Spleen (tissue), 11 donors: ENCODE data around the gene TCTN1. TPM values are rescaled to one million over a fixed set of nuclear protein-coding genes. Genes with fewer than 3 reads are reported as not detected.

Source experiments
- DNase-seq: peaks from one replicate; pipeline ENCODE4 v3.0.0-alpha.2; 2020
- H3K27ac ChIP-seq, 8 donors: fragments of 200-600 bp; sonication (generic) in 7 of 8; 1 replicate in 4 of 8; 2 replicates in 4 of 8; pipeline versions ENCODE4 v1.5.0 to v1.8.0; 2016 to 2021; ENCODE audit warnings: inconsistent platforms in 4 of 8, mild to moderate bottlenecking in 4 of 8, moderate library complexity in 1 of 8
- H3K27me3 ChIP-seq, 7 donors: fragments of 200-600 bp; sonication (generic) in 6 of 7; replicated peaks in 1 of 7; 1 replicate in 4 of 7; 2 replicates in 3 of 7; pipeline versions ENCODE4 v1.5.0 to v1.8.0; 2016 to 2021; ENCODE audit warnings: inconsistent platforms in 3 of 7, mild to moderate bottlenecking in 1 of 7
- H3K36me3 ChIP-seq, 6 donors: fragments of 200-600 bp; sonication (generic) in 5 of 6; 1 replicate in 4 of 6; 2 replicates in 2 of 6; pipeline versions ENCODE4 v1.5.0 to v1.8.0; 2016 to 2021; ENCODE audit warnings: inconsistent platforms in 2 of 6
- H3K4me1 ChIP-seq, 6 donors: fragments of 200-600 bp; sonication (generic) in 5 of 6; 1 replicate in 3 of 6; 2 replicates in 3 of 6; pipeline versions ENCODE4 v1.5.0 to v1.8.0; 2016 to 2021; ENCODE audit warnings: inconsistent platforms in 3 of 6
- H3K4me3 ChIP-seq, 8 donors: fragments of 200-600 bp; sonication (generic) in 7 of 8; 1 replicate in 4 of 8; 2 replicates in 4 of 8; pipeline versions ENCODE4 v1.5.0 to v1.8.0; 2016 to 2021; ENCODE audit warnings: inconsistent platforms in 4 of 8, mild to moderate bottlenecking in 4 of 8, moderate library complexity in 2 of 8
- H3K9me3 ChIP-seq, 8 donors: fragments of 200-600 bp; sonication (generic) in 7 of 8; 1 replicate in 4 of 8; 2 replicates in 4 of 8; pipeline versions ENCODE4 v1.5.0 to v1.8.0; 2016 to 2021; ENCODE audit warnings: inconsistent platforms in 4 of 8
- POLR2A ChIP-seq, 3 donors: fragments of 450-650 bp; IDR thresholded peaks; one replicate each; pipeline ENCODE4 v1.5.1; 2017; ENCODE audit warnings: antibody characterized with exemption in 3 of 3, mild to moderate bottlenecking in 1 of 3
- POLR2AphosphoS5 ChIP-seq, 3 donors: sonication (generic); formaldehyde crosslinking; IDR thresholded peaks; one replicate each; pipeline ENCODE4 v1.5.1; 2017; ENCODE audit warnings: antibody characterized with exemption in 3 of 3
- WGBS, 5 donors: extraction: QIAGEN DNeasy Blood & Tissue Kit in 3 of 5; methylation state at CpG; one replicate each; pipeline versions ENCODE4 v1.1.5 to v1.1.7; 2013 to 2018; 5-methylcytosine and 5-hydroxymethylcytosine counted together
- intact Hi-C: fragments of 100-400 bp; cut with DNase I; formaldehyde crosslinking; loops from one replicate; pipeline ENCODE4 v1.15.0; 2023; ENCODE audit warnings: low total_unique reads
- polyA plus RNA-seq, 3 donors: library from polyadenylated mRNA; stranded (reverse); fragments of 200-250 nt; gene quantifications; one replicate each; pipeline ENCODE4 v1.2.1, GENCODE V29; 2013
- total RNA-seq, 7 donors: library from RNA; depleted of rRNA in 3 of 7; stranded (reverse); fragments of >200 nt in 3 of 7; fragmentation: NEBNext Ultra II Directional in 4 of 7; extraction: Animal tissue kit (Norgen Biotek cat#: 25700) in 4 of 7; gene quantifications; one replicate each; pipeline versions ENCODE4 v1.1.0 to v1.2.1, GENCODE V29; 2016 to 2021
- TF ChIP-seq, protein P1 (sequence below), 11 experiments: fragments of 200-600 bp in 7 of 11; fragments of 450-650 bp in 4 of 11; sonication (generic) in 4 of 11; IDR thresholded peaks in 8 of 11; conservative IDR thresholded peaks in 3 of 11; 1 replicate in 7 of 11; 2 replicates in 4 of 11; pipeline versions ENCODE4 v1.4.0 to v1.8.0; 2016 to 2021; ENCODE audit warnings: antibody characterized with exemption in 11 of 11, inconsistent platforms in 4 of 11, mild to moderate bottlenecking in 1 of 11
- donor health status: healthy with polysubstance abuse.
- donor health status: DM: no; HTN: no; CAD: no; lungs with moderate emphysema.
- donor health status: DM: no; HTN: no; CAD: no.
- donor health status: Bipolar disorder and iron deficiency.
- donor health status: healthy.
- donor health status: DM: no; HTN: no; CAD: no.
- donor health status: DM: yes; HTN: yes; CAD: no.

The TCTN1 gene
- total and polyA plus RNA-seq, 10 donors: 8.4 to 30.8 (median 24.2) TPM

DNA sequence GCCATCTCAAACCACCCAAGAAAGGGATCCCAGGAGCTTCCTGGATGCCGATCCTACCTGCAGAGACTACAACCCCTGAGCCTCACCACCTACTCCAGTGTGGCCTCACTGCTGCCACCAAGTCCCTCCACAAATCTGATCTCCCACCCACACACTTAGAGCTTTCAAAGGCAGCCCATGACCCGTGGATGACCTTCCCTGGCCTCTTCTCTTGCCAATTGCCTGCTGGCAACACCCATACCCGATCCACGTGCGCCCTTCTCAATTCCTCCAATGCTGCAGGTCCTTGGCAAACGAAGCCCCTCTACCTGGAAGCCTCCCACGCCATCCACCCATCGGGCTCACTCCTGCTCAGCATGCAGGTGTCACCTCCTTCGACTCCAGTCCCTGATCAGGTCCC, 44.3 kb downstream of the TCTN1 start:
- H3K9me3 ChIP-seq: no peaks in the 10 kb centered on the region
- no peaks in the 10 kb centered on the region for H3K27me3 ChIP-seq
- DNase-seq: no peak
- peaks cover 0 to 81% (median 19%) of the 10 kb centered on the region in 6 donors for H3K36me3 ChIP-seq
- peaks cover 0 to 91% (median 21%) of the 10 kb centered on the region in 6 donors for H3K4me1 ChIP-seq
- TF ChIP-seq POLR2AphosphoS5 (IDR thresholded peaks at IDR 0.05) (no peak), POLR2A (IDR thresholded peaks at IDR 0.05) (no peak)
- TF ChIP-seq, protein P1, sequence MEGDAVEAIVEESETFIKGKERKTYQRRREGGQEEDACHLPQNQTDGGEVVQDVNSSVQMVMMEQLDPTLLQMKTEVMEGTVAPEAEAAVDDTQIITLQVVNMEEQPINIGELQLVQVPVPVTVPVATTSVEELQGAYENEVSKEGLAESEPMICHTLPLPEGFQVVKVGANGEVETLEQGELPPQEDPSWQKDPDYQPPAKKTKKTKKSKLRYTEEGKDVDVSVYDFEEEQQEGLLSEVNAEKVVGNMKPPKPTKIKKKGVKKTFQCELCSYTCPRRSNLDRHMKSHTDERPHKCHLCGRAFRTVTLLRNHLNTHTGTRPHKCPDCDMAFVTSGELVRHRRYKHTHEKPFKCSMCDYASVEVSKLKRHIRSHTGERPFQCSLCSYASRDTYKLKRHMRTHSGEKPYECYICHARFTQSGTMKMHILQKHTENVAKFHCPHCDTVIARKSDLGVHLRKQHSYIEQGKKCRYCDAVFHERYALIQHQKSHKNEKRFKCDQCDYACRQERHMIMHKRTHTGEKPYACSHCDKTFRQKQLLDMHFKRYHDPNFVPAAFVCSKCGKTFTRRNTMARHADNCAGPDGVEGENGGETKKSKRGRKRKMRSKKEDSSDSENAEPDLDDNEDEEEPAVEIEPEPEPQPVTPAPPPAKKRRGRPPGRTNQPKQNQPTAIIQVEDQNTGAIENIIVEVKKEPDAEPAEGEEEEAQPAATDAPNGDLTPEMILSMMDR (IDR thresholded peaks at IDR 0.05 in 8 of 11, conservative IDR thresholded peaks at IDR 0.05 in 3 of 11): no peak
- H3K4me3 ChIP-seq: no peak overlapping the region
- intact Hi-C loops: no loop called here
- 76 to 84% (median 80%) methylated on average over 9 of the region's 9 CpGs for WGBS, 5 donors
- H3K27ac ChIP-seq: peak overlapping the region in 1 of 8 donors; percentile 87

DNA sequence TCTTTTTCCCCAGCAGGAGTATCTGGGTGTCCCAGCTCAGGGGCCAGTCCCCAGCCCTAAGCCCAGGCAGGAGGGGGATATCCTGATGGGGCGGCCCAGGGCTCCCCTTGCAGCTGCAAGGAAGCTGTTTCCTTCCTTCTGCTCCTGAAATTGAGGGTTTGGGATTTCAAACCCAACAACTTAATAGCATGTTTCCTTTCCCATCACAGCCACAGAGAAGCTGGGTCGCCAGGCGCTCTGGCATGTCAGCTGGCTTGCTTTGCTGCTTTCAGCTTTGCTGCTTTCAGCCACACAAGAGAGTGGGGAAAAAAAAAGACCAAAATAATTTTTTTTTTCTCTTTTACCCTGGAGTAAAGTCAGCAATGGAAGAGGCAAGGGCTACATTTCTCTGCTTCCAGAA, 44.9 kb downstream of the TCTN1 start:
- Histone ChIP-seq H3K9me3 (peaks cover 0 to 3% (median 0%) of the 10 kb centered on the region in 8 donors), H3K27me3 (no peaks in the 10 kb centered on the region), H3K36me3 (peaks cover 0 to 78% (median 16%) of the 10 kb centered on the region in 6 donors), H3K27ac (peak overlapping the region in 2 of 8 donors; percentile 8 to 87), H3K4me1 (peaks cover 0 to 93% (median 21%) of the 10 kb centered on the region in 6 donors), H3K4me3 (no peak overlapping the region)
- intact Hi-C loops: no loop called here
- DNase-seq: no peak
- TF ChIP-seq, protein P1 (IDR thresholded peaks at IDR 0.05 in 8 of 11, conservative IDR thresholded peaks at IDR 0.05 in 3 of 11): no peak
- TF ChIP-seq POLR2AphosphoS5 (IDR thresholded peaks at IDR 0.05): no peak
- no peak for TF ChIP-seq POLR2A (IDR thresholded peaks at IDR 0.05)
- 54 to 66% (median 63%) methylated on average over 3 of the region's 3 CpGs for WGBS, 5 donors

DNA sequence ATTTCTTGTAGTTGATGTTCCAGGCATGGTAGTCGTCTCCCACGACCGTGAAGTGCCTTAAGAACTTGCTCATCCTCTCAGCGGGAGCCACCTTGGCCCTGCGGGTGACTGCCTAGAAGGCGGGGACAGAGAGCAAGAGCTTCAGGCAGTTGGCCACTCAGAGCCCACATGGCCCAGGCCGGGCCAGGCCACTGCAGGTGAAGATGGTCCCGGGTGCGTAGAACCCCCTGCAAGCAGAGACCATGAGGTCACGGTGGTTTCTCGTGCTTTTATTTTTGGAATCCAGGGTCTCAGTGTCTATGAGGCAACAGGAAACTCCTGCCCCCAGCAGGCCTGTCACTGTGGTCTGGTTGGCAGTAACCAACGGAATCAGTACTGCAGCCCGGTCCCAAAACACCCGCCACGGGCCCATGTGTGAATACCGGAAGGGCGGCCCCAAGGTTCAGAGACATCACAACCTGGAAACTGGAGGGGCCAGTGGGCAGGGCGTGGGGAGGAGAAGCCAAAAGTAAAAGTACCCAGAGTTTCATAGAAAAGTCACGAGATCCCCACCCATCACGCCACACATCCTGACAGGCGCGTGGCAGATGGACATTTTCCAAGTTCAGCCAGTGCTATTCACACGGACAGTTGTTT, 47.5 kb downstream of the TCTN1 start:
- Histone ChIP-seq H3K36me3 (peaks cover 0 to 78% (median 13%) of the 10 kb centered on the region in 6 donors), H3K9me3 (peaks cover 3 to 29% (median 23%) of the 10 kb centered on the region in 8 donors), H3K27me3 (no peaks in the 10 kb centered on the region), H3K4me3 (peak overlapping the region in 2 of 8 donors; percentile 23 to 50), H3K4me1 (peaks cover 0 to 79% (median 21%) of the 10 kb centered on the region in 6 donors), H3K27ac (peak overlapping the region; percentile 23 to 87 (median 63))
- DNase-seq: peak; percentile 87
- TF ChIP-seq, protein P1 (IDR thresholded peaks at IDR 0.05 in 8 of 11, conservative IDR thresholded peaks at IDR 0.05 in 3 of 11): peak in 1 of 11 experiments; percentile 11
- TF ChIP-seq POLR2A (IDR thresholded peaks at IDR 0.05): no peak
- TF ChIP-seq POLR2AphosphoS5 (IDR thresholded peaks at IDR 0.05): peak; percentile 68 to 76 (median 69)
- WGBS, 5 donors: 23 to 41% (median 34%) methylated on average over 21 to 23 of the region's 23 CpGs
- intact Hi-C loops: no loop called here

DNA sequence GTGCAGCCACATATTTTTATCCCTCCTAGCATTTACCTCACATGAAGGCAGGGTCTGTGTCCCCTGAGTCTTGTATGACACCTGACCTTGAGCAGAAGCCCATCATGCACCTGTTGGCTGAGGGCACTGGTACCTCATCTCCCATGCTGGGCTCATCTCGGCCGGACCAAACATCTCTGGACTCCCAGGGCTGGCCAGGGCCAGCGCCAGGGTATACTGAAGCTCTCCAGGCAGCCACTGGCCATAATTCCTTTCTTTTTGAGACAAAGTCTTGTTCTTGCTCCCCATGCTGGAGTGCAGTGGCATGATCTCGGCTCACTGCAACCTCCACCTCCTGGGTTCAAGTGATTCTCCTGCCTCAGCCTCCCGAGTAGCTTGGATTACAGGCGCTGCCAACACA, 53.0 kb downstream of the TCTN1 start:
- peak overlapping the region in 1 of 8 donors; percentile 80 for H3K27ac ChIP-seq
- no peak for TF ChIP-seq POLR2A (IDR thresholded peaks at IDR 0.05)
- TF ChIP-seq POLR2AphosphoS5 (IDR thresholded peaks at IDR 0.05): no peak
- TF ChIP-seq, protein P1 (IDR thresholded peaks at IDR 0.05 in 8 of 11, conservative IDR thresholded peaks at IDR 0.05 in 3 of 11): no peak
- intact Hi-C loops: no loop called here
- DNase-seq: peak; percentile 54
- no peaks in the 10 kb centered on the region for H3K27me3 ChIP-seq
- peaks cover 17 to 86% (median 53%) of the 10 kb centered on the region in 6 donors for H3K4me1 ChIP-seq
- no peak overlapping the region for H3K4me3 ChIP-seq
- 91 to 99% (median 95%) methylated on average over 6 of the region's 6 CpGs for WGBS, 5 donors
- peaks cover 0 to 50% (median 9%) of the 10 kb centered on the region in 6 donors for H3K36me3 ChIP-seq
- peaks cover 3 to 35% (median 26%) of the 10 kb centered on the region in 8 donors for H3K9me3 ChIP-seq
